ENCODE measurements around the gene TOMM6. TPM values are rescaled to one million over a fixed set of nuclear protein-coding genes. Genes with fewer than 3 reads are reported as not detected.

The TOMM6 gene
- total and polyA plus RNA-seq, 2 donors from 2014 or later: 150 to 479 TPM

DNA sequence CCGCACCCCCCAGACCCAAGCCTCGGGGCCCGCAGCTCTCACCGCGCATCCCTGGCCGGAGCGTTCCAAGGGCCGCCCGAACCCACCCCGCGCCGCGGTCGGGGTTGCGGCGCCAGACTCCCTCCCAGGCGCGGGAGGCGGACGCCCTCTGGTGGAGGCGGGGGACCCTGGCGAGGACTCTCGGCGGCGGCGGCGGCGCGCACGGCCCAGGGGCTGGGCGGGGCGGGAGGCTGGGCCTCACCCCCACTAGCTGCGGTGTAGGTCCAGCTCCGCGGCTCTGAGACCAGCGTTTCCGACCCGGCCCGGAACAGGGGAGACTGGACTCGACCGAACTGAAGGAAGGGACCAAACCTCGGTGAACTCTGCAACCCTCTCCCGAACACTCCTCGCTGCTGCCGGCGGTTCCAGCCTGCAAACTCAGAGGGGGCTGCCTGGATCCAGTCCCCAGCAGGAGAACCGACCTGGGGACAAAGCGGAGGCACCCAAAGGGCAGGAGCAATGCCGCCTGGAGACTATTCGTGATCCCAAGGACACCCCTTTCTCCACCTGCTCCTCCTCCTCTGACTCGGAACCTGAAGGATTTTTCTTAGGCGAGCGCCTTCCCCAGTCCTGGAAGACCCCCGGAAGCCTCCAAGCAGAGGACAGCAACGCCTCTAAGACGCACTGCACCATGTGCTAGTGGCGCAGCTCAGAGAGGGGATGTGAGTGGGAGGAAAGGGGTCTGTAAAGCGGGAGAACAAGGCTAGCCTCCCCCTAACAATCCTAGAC lies 859 bp upstream of the TOMM6 start:
- peak overlapping the region; percentile 6 to 99 (median 70) for H3K9ac ChIP-seq (ENCODE audit: low read length in 3 of 3)
- DNase-seq (peak; percentile 90 to 96 (median 92)), FAIRE-seq (no peak)
- peak; percentile 81 for TF ChIP-seq CTCF (IDR thresholded peaks at IDR 0.05; ENCODE audit: borderline replicate concordance, extremely low read depth, insufficient read depth)
- peaks cover 0 to 13% (median 0%) of the 10 kb centered on the region in 3 donors for H3K4me1 ChIP-seq (ENCODE audit: control insufficient read depth in 2 of 3, insufficient read depth in 2 of 3, low read depth in 1 of 3, low read length in 3 of 3)
- no peaks in the 10 kb centered on the region for H3K9me3 ChIP-seq (ENCODE audit: control insufficient read depth in 2 of 3, insufficient read depth in 1 of 3, low read length in 3 of 3)
- H3K36me3 ChIP-seq (ENCODE audit: control insufficient read depth in 2 of 3, insufficient read depth in 3 of 3, low read length in 3 of 3): peaks cover 2 to 20% (median 10%) of the 10 kb centered on the region in 3 donors
- peak overlapping the region; percentile 94 to 100 (median 98) for H3K4me3 ChIP-seq (ENCODE audit: low read length in 3 of 3)
- peak overlapping the region; percentile 92 to 97 for H3K27ac ChIP-seq (ENCODE audit: low read depth in 2 of 2, low read length in 2 of 2)
- H3K27me3 ChIP-seq (ENCODE audit: control insufficient read depth, insufficient read depth, low read length): no peaks in the 10 kb centered on the region
- intact Hi-C loops (cut with DNase I): loop anchor here (10.0 kb wide), 1 partner anchor 258 kb away; no protein-coding TSS in a partner anchor

DNA sequence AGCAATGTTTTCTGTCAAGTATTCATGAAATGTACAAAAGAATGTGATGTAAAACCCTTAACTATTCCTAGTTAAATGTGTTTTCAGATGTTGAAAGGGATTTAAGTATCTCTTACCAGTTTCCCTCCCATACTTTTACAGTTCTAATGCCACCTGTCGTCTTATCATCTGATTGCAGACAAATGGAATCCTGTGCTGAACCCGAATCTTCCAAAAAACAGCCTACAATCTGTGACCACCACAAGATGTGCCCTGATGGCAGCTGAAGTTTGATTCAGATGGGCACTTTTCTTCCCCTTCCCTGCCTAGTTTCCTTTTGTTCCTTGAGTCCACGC lies 1.9 kb downstream of the TOMM6 start:
- no peaks in the 10 kb centered on the region for H3K9me3 ChIP-seq (ENCODE audit: control insufficient read depth in 2 of 3, insufficient read depth in 1 of 3, low read length in 3 of 3)
- TF ChIP-seq CTCF (IDR thresholded peaks at IDR 0.05; ENCODE audit: borderline replicate concordance, extremely low read depth, insufficient read depth): no peak
- FAIRE-seq (no peak), DNase-seq (no peak)
- H3K4me1 ChIP-seq (ENCODE audit: control insufficient read depth in 2 of 3, insufficient read depth in 2 of 3, low read depth in 1 of 3, low read length in 3 of 3): peaks cover 0 to 13% (median 0%) of the 10 kb centered on the region in 3 donors
- peaks cover 2 to 26% (median 10%) of the 10 kb centered on the region in 3 donors for H3K36me3 ChIP-seq (ENCODE audit: control insufficient read depth in 2 of 3, insufficient read depth in 3 of 3, low read length in 3 of 3)
- no peak overlapping the region for H3K27ac ChIP-seq (ENCODE audit: low read depth in 2 of 2, low read length in 2 of 2)
- no peaks in the 10 kb centered on the region for H3K27me3 ChIP-seq (ENCODE audit: control insufficient read depth, insufficient read depth, low read length)
- intact Hi-C loops (cut with DNase I): loop anchor here (10.0 kb wide), 1 partner anchor 255 kb away; no protein-coding TSS in a partner anchor
- H3K4me3 ChIP-seq (ENCODE audit: low read length in 3 of 3): no peak overlapping the region
- H3K9ac ChIP-seq (ENCODE audit: low read length in 3 of 3): no peak overlapping the region

DNA sequence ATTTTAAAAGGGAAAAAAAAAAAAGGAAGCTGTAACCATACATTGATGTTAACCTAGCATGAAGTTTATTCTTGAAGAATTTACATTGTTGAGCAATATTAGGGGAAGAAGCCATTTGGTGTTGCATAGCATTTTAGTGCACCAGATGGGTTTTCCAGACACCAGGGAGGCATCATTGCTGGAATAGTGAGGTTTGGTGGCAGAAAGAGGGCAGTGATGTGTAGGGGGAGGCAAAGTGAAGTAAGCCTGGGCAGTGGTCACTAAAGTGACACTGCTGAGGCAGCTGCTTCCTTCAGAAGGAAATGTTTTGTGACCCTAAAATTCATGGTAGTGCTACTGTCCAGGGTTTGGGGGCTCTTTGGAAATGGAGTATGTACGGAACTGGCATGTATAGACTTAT lies 2.6 kb downstream of the TOMM6 start:
- Histone ChIP-seq H3K27me3 (ENCODE audit: control insufficient read depth, insufficient read depth, low read length) (no peaks in the 10 kb centered on the region), H3K4me3 (ENCODE audit: low read length in 3 of 3) (no peak overlapping the region), H3K27ac (ENCODE audit: low read depth in 2 of 2, low read length in 2 of 2) (no peak overlapping the region), H3K9me3 (ENCODE audit: control insufficient read depth in 2 of 3, insufficient read depth in 1 of 3, low read length in 3 of 3) (no peaks in the 10 kb centered on the region), H3K4me1 (ENCODE audit: control insufficient read depth in 2 of 3, insufficient read depth in 2 of 3, low read depth in 1 of 3, low read length in 3 of 3) (peaks cover 0 to 8% (median 0%) of the 10 kb centered on the region in 3 donors), H3K36me3 (ENCODE audit: control insufficient read depth in 2 of 3, insufficient read depth in 3 of 3, low read length in 3 of 3) (peaks cover 2 to 26% (median 10%) of the 10 kb centered on the region in 3 donors), H3K9ac (ENCODE audit: low read length in 3 of 3) (no peak overlapping the region)
- intact Hi-C loops (cut with DNase I): no loop called here
- TF ChIP-seq CTCF (IDR thresholded peaks at IDR 0.05; ENCODE audit: borderline replicate concordance, extremely low read depth, insufficient read depth): no peak
- DNase-seq (no peak), FAIRE-seq (no peak)
